Caco-2 (cell line): ENCODE results near the gene RNF223. TPM values are rescaled to one million over a fixed set of nuclear protein-coding genes. Genes with fewer than 3 reads are reported as not detected.

ENCODE experiments used
- BruUV-seq: library from RNA; stranded (reverse); fragments of 400-500 nt; replicated peaks from 2 replicates; lab custom pipeline; 2021; lab: Mats Ljungman, UMichigan
- CTCF ChIA-PET: fragments of 300-600 bp; sonication (Branson Sonifier 250); formaldehyde crosslinking; loops from one replicate; lab custom pipeline; 2022; ENCODE audit warnings: antibody characterized with exemption; lab: Charles Lee
- POLR2A ChIA-PET: fragments of 300-600 bp; sonication (Branson Sonifier 250); formaldehyde crosslinking; loops from one replicate; lab custom pipeline; 2022; ENCODE audit warnings: antibody characterized with exemption; lab: Charles Lee
- DNase-seq, 2 experiments: peaks; one replicate each; pipeline versions ENCODE4 v3.0.0 to v3.0.0-alpha.2; 2020 to 2022
- H3K27me3 ChIP-seq: replicated peaks from 2 replicates; pipeline ENCODE4 v1.6.0; 2011; ENCODE audit warnings: low read length; ENCODE audit not compliant: control insufficient read depth, insufficient read depth
- H3K36me3 ChIP-seq: 2 replicates; pipeline ENCODE4 v1.5.1; 2011; ENCODE audit warnings: low read length; ENCODE audit not compliant: control insufficient read depth, insufficient read depth
- H3K4me1 ChIP-seq: fragments of 250-450 bp; sonication (Bioruptor Pico); 2 replicates; pipeline ENCODE4 v1.5.1; 2020; ENCODE audit warnings: mild to moderate bottlenecking
- H3K4me3 ChIP-seq: 2 replicates; pipeline ENCODE4 v1.5.1; 2011; ENCODE audit warnings: low read depth, mild to moderate bottlenecking, control low read depth, low read length
- H3K9me3 ChIP-seq: fragments of 250-450 bp; sonication (Bioruptor Pico); 2 replicates; pipeline ENCODE4 v1.5.1; 2020; ENCODE audit warnings: mild to moderate bottlenecking, moderate library complexity
- H3K27ac Mint-ChIP-seq: one replicate; pipeline ENCODE4 v1.8.0; 2022; ENCODE audit warnings: mixed read lengths; ENCODE audit not compliant: unreplicated experiment
- H3K27me3 Mint-ChIP-seq: one replicate; pipeline ENCODE4 v1.8.0; 2022; ENCODE audit warnings: mixed read lengths; ENCODE audit not compliant: insufficient read depth, unreplicated experiment
- H3K36me3 Mint-ChIP-seq: one replicate; pipeline ENCODE4 v1.8.0; 2022; ENCODE audit warnings: mild to moderate bottlenecking, mixed read lengths; ENCODE audit not compliant: insufficient read depth, unreplicated experiment
- H3K4me1 Mint-ChIP-seq: one replicate; pipeline ENCODE4 v1.8.0; 2022; ENCODE audit warnings: low read depth, mixed read lengths; ENCODE audit not compliant: unreplicated experiment
- H3K4me3 Mint-ChIP-seq: one replicate; pipeline ENCODE4 v1.8.0; 2022; ENCODE audit warnings: mild to moderate bottlenecking, moderate library complexity, mixed read lengths; ENCODE audit not compliant: unreplicated experiment
- H3K9me3 Mint-ChIP-seq: one replicate; pipeline ENCODE4 v1.8.0; 2022; ENCODE audit warnings: mixed read lengths; ENCODE audit not compliant: unreplicated experiment
- intact Hi-C: fragments of 100-400 bp; cut with micrococcal nuclease; formaldehyde crosslinking; loops from one replicate; pipeline ENCODE4 v1.10.0; 2022; ENCODE audit not compliant: unreplicated experiment
- total RNA-seq: library from RNA; stranded (reverse); gene quantifications from 2 replicates; pipeline ENCODE4 v1.2.3, GENCODE V29; 2022
- TF ChIP-seq, protein P1 (sequence below), 2 experiments: fragments of 200-600 bp in 1 of 2; IDR thresholded peaks; 1 replicate in 1 of 2; 2 replicates in 1 of 2; pipeline versions ENCODE4 v1.5.1 to v1.8.0; 2011 to 2022; ENCODE audit warnings: antibody characterized with exemption in 1 of 2, control low read depth in 1 of 2, inconsistent platforms in 1 of 2, low read depth in 1 of 2, low read length in 1 of 2, mild to moderate bottlenecking in 1 of 2, moderate library complexity in 1 of 2; ENCODE audit not compliant: insufficient read depth in 1 of 2, severe bottlenecking in 1 of 2, unreplicated experiment in 1 of 2

Gene RNF223
- total RNA-seq, 1 experiment from 2014 or later = 0.57 TPM

- Mint-ChIP-seq H3K4me3 (peak overlapping the region; percentile 52), H3K9me3 (no peaks in the 10 kb centered on the region), H3K4me1 (no peaks in the 10 kb centered on the region), H3K27ac (no peak overlapping the region), H3K36me3 (peaks cover 12% of the 10 kb centered on the region), H3K27me3 (no peaks in the 10 kb centered on the region)
- no peaks in the 10 kb centered on the region; the same call in 1 of the 2 replicates for H3K9me3 ChIP-seq
- H3K27me3 ChIP-seq = no peaks in the 10 kb centered on the region
- peak in 1 of 2 experiments; percentile 32 for DNase-seq
- POLR2A ChIA-PET = interaction anchor here (1.0 to 3.2 kb wide), 2 partner anchors 8 to 46 kb away, joined by 4 to 9 read pairs; no protein-coding TSS in a partner anchor
- H3K4me1 ChIP-seq = peaks cover 1% of the 10 kb centered on the region
- intact Hi-C loops = loop anchor here (2.0 to 5.0 kb wide), 2 partner anchors 45 to 48 kb away; partner anchors contain the start of gene RNF223
- BruUV-seq = no TSS peak
- CTCF ChIA-PET = interaction anchor here (0.7 kb wide), 2 partner anchors 114 to 171 kb away, joined by 4 to 5 read pairs; no protein-coding TSS in a partner anchor
- 0 out of 2 replicates have a peak, but pooled peaks cover 1% of the 10 kb centered on the region for H3K36me3 ChIP-seq
- peak overlapping the region; percentile 61 for H3K4me3 ChIP-seq
- TF ChIP-seq, protein P1, sequence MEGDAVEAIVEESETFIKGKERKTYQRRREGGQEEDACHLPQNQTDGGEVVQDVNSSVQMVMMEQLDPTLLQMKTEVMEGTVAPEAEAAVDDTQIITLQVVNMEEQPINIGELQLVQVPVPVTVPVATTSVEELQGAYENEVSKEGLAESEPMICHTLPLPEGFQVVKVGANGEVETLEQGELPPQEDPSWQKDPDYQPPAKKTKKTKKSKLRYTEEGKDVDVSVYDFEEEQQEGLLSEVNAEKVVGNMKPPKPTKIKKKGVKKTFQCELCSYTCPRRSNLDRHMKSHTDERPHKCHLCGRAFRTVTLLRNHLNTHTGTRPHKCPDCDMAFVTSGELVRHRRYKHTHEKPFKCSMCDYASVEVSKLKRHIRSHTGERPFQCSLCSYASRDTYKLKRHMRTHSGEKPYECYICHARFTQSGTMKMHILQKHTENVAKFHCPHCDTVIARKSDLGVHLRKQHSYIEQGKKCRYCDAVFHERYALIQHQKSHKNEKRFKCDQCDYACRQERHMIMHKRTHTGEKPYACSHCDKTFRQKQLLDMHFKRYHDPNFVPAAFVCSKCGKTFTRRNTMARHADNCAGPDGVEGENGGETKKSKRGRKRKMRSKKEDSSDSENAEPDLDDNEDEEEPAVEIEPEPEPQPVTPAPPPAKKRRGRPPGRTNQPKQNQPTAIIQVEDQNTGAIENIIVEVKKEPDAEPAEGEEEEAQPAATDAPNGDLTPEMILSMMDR (IDR thresholded peaks at IDR 0.05; ENCODE audit: insufficient read depth in 1 of 2, low read depth in 1 of 2, low read length in 1 of 2, severe bottlenecking in 1 of 2, unreplicated experiment in 1 of 2) = no peak
These were observed 42.8 kb upstream of the RNF223 start for GRCh38 chr1:1116701-1117468.

DNA sequence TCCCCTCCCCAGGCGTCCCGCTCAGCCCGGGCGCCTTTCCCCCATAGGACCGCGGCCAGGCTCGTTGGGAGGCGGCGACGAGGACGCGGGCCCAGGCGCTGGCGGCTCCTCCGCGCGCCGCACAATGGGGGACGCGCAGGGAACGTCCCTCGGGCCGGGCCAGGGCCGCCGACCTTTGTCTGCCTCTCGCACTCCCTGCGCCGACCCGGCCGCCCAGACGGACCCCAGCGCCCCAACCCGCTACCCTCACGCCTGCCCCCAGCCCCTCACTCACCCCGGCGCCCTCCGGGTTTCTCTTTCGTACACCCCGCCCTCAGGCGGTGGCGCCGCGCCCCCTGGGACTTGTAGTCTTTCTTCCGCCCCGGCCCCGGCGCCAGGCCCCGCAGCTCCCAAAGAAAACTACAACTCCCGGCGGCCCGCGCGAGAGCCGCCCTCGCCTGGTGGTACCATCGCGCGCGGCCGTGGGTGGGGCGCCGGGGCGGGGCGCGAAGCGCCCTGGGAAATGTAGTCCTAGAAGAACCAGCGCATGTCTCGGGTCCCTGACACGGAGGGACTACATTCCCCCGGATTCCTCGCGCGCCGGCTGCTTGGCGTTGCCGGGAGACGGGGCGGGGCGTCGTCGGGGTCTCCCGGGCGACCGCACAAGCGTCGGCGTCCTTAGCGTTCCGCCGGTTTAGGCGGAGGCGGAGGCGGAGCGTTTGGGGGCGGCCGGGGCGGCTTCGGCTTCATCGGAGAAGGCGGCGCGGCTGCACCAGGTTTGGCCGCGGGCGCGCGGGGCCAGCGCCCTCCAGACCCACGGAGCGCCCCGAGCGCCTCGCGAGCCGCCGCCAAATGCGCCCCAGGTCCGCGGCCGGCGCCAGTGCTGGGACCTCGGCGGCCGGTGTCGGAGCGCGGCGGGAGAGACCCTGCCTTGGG lies 41.9 kb upstream of the RNF223 start, which contains the start of gene C1orf159:
Gene C1orf159 (minus strand): TSS at position 304 of the 915 bp plus-strand sequence. CDS start 24,546 bp downstream, outside the sequence.
- Histone ChIP-seq H3K4me1 (no peaks in the 10 kb centered on the region), H3K4me3 (peak within 1 kb of the TSS; percentile 82), H3K36me3 (0 out of 2 replicates have a peak, but pooled peaks cover 1% of the 10 kb centered on the region), H3K27me3 (no peaks in the 10 kb centered on the region), H3K9me3 (no peaks in the 10 kb centered on the region; the same call in 1 of the 2 replicates)
- CTCF ChIA-PET = interaction anchor here (0.6 to 0.7 kb wide), 4 partner anchors 36 to 171 kb away, joined by 3 to 6 read pairs (median 4); no protein-coding TSS in a partner anchor
- BruUV-seq = no TSS peak
- intact Hi-C loops = loop anchor here (2.0 to 5.0 kb wide), 2 partner anchors 44 to 49 kb away; partner anchors contain the start of gene RNF223
- Mint-ChIP-seq H3K27ac (peak within 1 kb of the TSS; percentile 59), H3K9me3 (no peaks in the 10 kb centered on the region), H3K4me3 (peak within 1 kb of the TSS; percentile 81), H3K4me1 (no peaks in the 10 kb centered on the region), H3K36me3 (peaks cover 12% of the 10 kb centered on the region), H3K27me3 (no peaks in the 10 kb centered on the region)
- peak; percentile 97 for DNase-seq
- POLR2A ChIA-PET = interaction anchor here (1.0 to 3.2 kb wide), 3 partner anchors 9 to 119 kb away, joined by 3 to 9 read pairs (median 4); no protein-coding TSS in a partner anchor
- TF ChIP-seq, protein P1 (IDR thresholded peaks at IDR 0.05; ENCODE audit: insufficient read depth in 1 of 2, low read depth in 1 of 2, low read length in 1 of 2, severe bottlenecking in 1 of 2, unreplicated experiment in 1 of 2) = no peak
